MCF 10A (cell line): ENCODE measurements around the gene ARHGAP15. TPM values are rescaled to one million over a fixed set of nuclear protein-coding genes. Genes with fewer than 3 reads are reported as not detected.

Experiments used
- BruUV-seq: library from RNA; stranded (reverse); fragments of 400-500 nt; replicated peaks from 2 replicates; lab custom pipeline; 2021; lab: Mats Ljungman, UMichigan
- CTCF ChIA-PET: fragments of 300-600 bp; sonication (Branson Sonifier 250); formaldehyde crosslinking; extraction: SDS; loops from one replicate; lab custom pipeline; 2021; ENCODE audit warnings: antibody characterized with exemption, inconsistent platforms; lab: Yijun Ruan, JAX
- POLR2A ChIA-PET: fragments of 300-600, 350-650 bp; sonication (Branson Sonifier 250); formaldehyde crosslinking; extraction: SDS; loops from one replicate; lab custom pipeline; 2020; ENCODE audit warnings: antibody characterized with exemption, inconsistent platforms; lab: Yijun Ruan, JAX
- DNase-seq: peaks from one replicate; pipeline ENCODE4 v3.0.0-alpha.2; 2018; ENCODE audit not compliant: unreplicated experiment
- H3K27ac Mint-ChIP-seq: one replicate; pipeline ENCODE4 v1.8.0; 2022; ENCODE audit warnings: mild to moderate bottlenecking, low read depth, mixed read lengths; ENCODE audit not compliant: unreplicated experiment
- H3K27me3 Mint-ChIP-seq: one replicate; pipeline ENCODE4 v1.8.0; 2022; ENCODE audit warnings: mixed read lengths; ENCODE audit not compliant: insufficient read depth, unreplicated experiment
- H3K36me3 Mint-ChIP-seq: one replicate; pipeline ENCODE4 v1.8.0; 2022; ENCODE audit warnings: mild to moderate bottlenecking, moderate library complexity, mixed read lengths; ENCODE audit not compliant: insufficient read depth, unreplicated experiment
- H3K4me1 Mint-ChIP-seq: one replicate; pipeline ENCODE4 v1.8.0; 2022; ENCODE audit warnings: mixed read lengths; ENCODE audit not compliant: insufficient read depth, unreplicated experiment
- H3K4me3 Mint-ChIP-seq: one replicate; pipeline ENCODE4 v1.8.0; 2022; ENCODE audit warnings: mild to moderate bottlenecking, moderate library complexity, mixed read lengths; ENCODE audit not compliant: unreplicated experiment
- H3K9me3 Mint-ChIP-seq: one replicate; pipeline ENCODE4 v1.8.0; 2022; ENCODE audit warnings: mixed read lengths; ENCODE audit not compliant: unreplicated experiment
- intact Hi-C: fragments of 100-400 bp; cut with micrococcal nuclease; formaldehyde crosslinking; loops from 2 replicates; pipeline ENCODE4 v1.14.1; 2022
- total RNA-seq: library from RNA; stranded (reverse); gene quantifications from 2 replicates; pipeline ENCODE4 v1.2.3, GENCODE V29; 2022
- TF ChIP-seq, protein P1 (sequence below): fragments of 200-600 bp; IDR thresholded peaks from one replicate; pipeline ENCODE4 v1.8.0; 2022; ENCODE audit warnings: antibody characterized with exemption, mild to moderate bottlenecking; ENCODE audit not compliant: unreplicated experiment

ARHGAP15 gene
- total RNA-seq, 1 experiment from 2014 or later, result not detected

GRCh38 chr2:143720095-143720664 lies 591.0 kb downstream of the ARHGAP15 start:
- Mint-ChIP-seq H3K27ac (no peak overlapping the region), H3K36me3 (no peaks in the 10 kb centered on the region), H3K9me3 (no peaks in the 10 kb centered on the region), H3K27me3 (no peaks in the 10 kb centered on the region), H3K4me1 (peaks cover 10% of the 10 kb centered on the region), H3K4me3 (no peak overlapping the region)
- POLR2A ChIA-PET, result no interaction called here
- TF ChIP-seq, protein P1, sequence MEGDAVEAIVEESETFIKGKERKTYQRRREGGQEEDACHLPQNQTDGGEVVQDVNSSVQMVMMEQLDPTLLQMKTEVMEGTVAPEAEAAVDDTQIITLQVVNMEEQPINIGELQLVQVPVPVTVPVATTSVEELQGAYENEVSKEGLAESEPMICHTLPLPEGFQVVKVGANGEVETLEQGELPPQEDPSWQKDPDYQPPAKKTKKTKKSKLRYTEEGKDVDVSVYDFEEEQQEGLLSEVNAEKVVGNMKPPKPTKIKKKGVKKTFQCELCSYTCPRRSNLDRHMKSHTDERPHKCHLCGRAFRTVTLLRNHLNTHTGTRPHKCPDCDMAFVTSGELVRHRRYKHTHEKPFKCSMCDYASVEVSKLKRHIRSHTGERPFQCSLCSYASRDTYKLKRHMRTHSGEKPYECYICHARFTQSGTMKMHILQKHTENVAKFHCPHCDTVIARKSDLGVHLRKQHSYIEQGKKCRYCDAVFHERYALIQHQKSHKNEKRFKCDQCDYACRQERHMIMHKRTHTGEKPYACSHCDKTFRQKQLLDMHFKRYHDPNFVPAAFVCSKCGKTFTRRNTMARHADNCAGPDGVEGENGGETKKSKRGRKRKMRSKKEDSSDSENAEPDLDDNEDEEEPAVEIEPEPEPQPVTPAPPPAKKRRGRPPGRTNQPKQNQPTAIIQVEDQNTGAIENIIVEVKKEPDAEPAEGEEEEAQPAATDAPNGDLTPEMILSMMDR, result no peak
- CTCF ChIA-PET, result no interaction called here
- intact Hi-C loops, result no loop called here
- no peak for DNase-seq
- no TSS peak for BruUV-seq

DNA sequence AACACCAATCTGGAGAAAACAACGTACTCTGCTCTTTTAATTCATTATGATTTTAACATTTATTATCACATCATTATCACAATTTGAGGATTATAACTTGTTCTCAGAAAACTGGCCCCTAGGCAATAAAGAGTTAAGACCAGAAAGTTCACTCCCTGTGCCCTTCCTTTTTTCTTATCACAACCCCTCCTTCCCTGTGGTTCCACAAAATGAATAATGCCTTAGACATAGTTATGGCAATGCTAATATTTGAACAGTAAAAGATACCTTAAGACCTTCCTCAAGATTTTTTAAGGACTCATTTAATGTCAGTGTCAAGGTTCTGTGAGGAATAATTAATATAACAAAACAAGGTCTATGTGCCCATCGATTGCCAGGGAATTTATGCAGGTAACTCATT lies 596.2 kb downstream of the ARHGAP15 start:
- POLR2A ChIA-PET, result no interaction called here
- Mint-ChIP-seq H3K4me3 (no peak overlapping the region), H3K4me1 (peaks cover 16% of the 10 kb centered on the region), H3K27me3 (no peaks in the 10 kb centered on the region), H3K27ac (no peak overlapping the region), H3K36me3 (no peaks in the 10 kb centered on the region), H3K9me3 (no peaks in the 10 kb centered on the region)
- BruUV-seq, result no TSS peak
- TF ChIP-seq, protein P1, result no peak
- CTCF ChIA-PET, result no interaction called here
- intact Hi-C loops, result no loop called here
- DNase-seq, result no peak

GRCh38 chr2:143726151-143726845 lies 597.1 kb downstream of the ARHGAP15 start:
- ChIA-PET POLR2A (no interaction called here), CTCF (interaction anchor here (0.5 kb wide), 1 partner anchor 13 kb away, joined by 3 read pairs; no protein-coding TSS in a partner anchor)
- Mint-ChIP-seq H3K27me3 (no peaks in the 10 kb centered on the region), H3K27ac (no peak overlapping the region), H3K36me3 (no peaks in the 10 kb centered on the region), H3K9me3 (no peaks in the 10 kb centered on the region), H3K4me1 (peaks cover 25% of the 10 kb centered on the region), H3K4me3 (no peak overlapping the region)
- no peak for DNase-seq
- BruUV-seq, result no TSS peak
- TF ChIP-seq, protein P1, result no peak
- intact Hi-C loops, result no loop called here

- Mint-ChIP-seq H3K27ac (no peak overlapping the region), H3K36me3 (no peaks in the 10 kb centered on the region), H3K9me3 (no peaks in the 10 kb centered on the region), H3K4me1 (peaks cover 31% of the 10 kb centered on the region), H3K4me3 (no peak overlapping the region), H3K27me3 (no peaks in the 10 kb centered on the region)
- no peak for DNase-seq
- TF ChIP-seq, protein P1, result no peak
- ChIA-PET CTCF (no interaction called here), POLR2A (no interaction called here)
- BruUV-seq, result no TSS peak
- intact Hi-C loops, result no loop called here
These were observed 599.3 kb downstream of the ARHGAP15 start for GRCh38 chr2:143728498-143728897.
